ENCODE data around the gene ZSCAN32.

DNA sequence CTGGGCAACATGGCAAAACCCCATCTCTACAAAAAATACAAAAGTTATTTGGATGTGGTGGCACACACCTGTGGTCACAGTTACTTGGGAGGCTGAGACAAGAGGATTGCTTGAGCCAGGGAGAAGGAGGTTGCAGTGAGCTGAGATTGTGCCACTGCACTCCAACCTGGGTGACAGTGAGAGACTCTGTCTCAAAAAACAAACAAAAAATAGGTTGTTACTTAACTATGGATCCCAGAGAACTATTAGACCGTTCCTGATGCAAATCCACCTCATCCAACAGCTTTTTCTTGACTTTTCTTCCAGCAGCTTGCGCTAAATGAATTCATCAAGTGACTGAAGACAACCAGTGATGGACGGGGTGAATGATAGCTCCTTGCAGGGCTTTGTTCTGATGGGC, 45.2 kb downstream of the ZSCAN32 start, which contains the start of gene OR2C1:
- TF ChIP-seq, protein P1, sequence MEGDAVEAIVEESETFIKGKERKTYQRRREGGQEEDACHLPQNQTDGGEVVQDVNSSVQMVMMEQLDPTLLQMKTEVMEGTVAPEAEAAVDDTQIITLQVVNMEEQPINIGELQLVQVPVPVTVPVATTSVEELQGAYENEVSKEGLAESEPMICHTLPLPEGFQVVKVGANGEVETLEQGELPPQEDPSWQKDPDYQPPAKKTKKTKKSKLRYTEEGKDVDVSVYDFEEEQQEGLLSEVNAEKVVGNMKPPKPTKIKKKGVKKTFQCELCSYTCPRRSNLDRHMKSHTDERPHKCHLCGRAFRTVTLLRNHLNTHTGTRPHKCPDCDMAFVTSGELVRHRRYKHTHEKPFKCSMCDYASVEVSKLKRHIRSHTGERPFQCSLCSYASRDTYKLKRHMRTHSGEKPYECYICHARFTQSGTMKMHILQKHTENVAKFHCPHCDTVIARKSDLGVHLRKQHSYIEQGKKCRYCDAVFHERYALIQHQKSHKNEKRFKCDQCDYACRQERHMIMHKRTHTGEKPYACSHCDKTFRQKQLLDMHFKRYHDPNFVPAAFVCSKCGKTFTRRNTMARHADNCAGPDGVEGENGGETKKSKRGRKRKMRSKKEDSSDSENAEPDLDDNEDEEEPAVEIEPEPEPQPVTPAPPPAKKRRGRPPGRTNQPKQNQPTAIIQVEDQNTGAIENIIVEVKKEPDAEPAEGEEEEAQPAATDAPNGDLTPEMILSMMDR (IDR thresholded peaks at IDR 0.05): no peak
- no peak for TF ChIP-seq ZFX (IDR thresholded peaks at IDR 0.05; ENCODE audit: borderline replicate concordance)
